PC-3 (cell line): ENCODE measurements around the gene RABIF. TPM values are rescaled to one million over a fixed set of nuclear protein-coding genes. Genes with fewer than 3 reads are reported as not detected.

Source experiments
- ATAC-seq: fragments of 200-7000 bp; cut with Tn5 transposase; 2 replicates; pipeline ENCODE4 v1.9.1; 2020; ENCODE audit warnings: mild to moderate bottlenecking, moderate library complexity
- BruUV-seq: library from RNA; stranded (reverse); fragments of 400-500 nt; replicated peaks from 2 replicates; lab custom pipeline; 2021; lab: Mats Ljungman, UMichigan
- CTCF ChIA-PET: fragments of 300-600 bp; sonication (Branson Sonifier 250); formaldehyde crosslinking; loops from one replicate; lab custom pipeline; 2022; ENCODE audit warnings: antibody characterized with exemption; lab: Charles Lee
- POLR2A ChIA-PET: fragments of 300-600 bp; sonication (Branson Sonifier 250); formaldehyde crosslinking; loops from one replicate; lab custom pipeline; 2022; ENCODE audit warnings: antibody characterized with exemption; ENCODE audit not compliant: unreplicated experiment; lab: Charles Lee
- DNase-seq: peaks from one replicate; pipeline ENCODE4 v3.0.0-alpha.2; 2015
- H2AFZ ChIP-seq: fragments of 300-600 bp; sonication (generic); 2 replicates; pipeline ENCODE4 v1.6.0; 2016; ENCODE audit warnings: antibody characterized with exemption, low read length
- H3F3A ChIP-seq: fragments of 300-600 bp; sonication (generic); one replicate; pipeline ENCODE4 v1.6.0; 2017; ENCODE audit warnings: antibody characterized with exemption, low read length, control low read depth, mild to moderate bottlenecking; ENCODE audit not compliant: unreplicated experiment
- H3K27ac ChIP-seq: fragments of 300-600 bp; sonication (generic); 2 replicates; pipeline ENCODE4 v1.5.1; 2016; ENCODE audit warnings: mild to moderate bottlenecking, low read length
- H3K27me3 ChIP-seq: fragments of 300-600 bp; sonication (generic); 2 replicates; pipeline ENCODE4 v1.6.1; 2016; ENCODE audit warnings: low read length, mixed read lengths
- H3K36me3 ChIP-seq: fragments of 300-600 bp; sonication (generic); 2 replicates; pipeline ENCODE4 v1.6.1; 2016; ENCODE audit warnings: low read depth, mixed run types, low read length, mixed read lengths
- H3K4me1 ChIP-seq: fragments of 300-600 bp; sonication (generic); 2 replicates; pipeline ENCODE4 v1.5.1; 2016; ENCODE audit warnings: low read length; ENCODE audit not compliant: insufficient read depth
- H3K4me2 ChIP-seq: fragments of 300-600 bp; sonication (generic); 2 replicates; pipeline ENCODE4 v1.6.0; 2016; ENCODE audit warnings: low read length
- H3K4me3 ChIP-seq: fragments of 300-600 bp; sonication (generic); 2 replicates; pipeline ENCODE4 v1.5.1; 2016; ENCODE audit warnings: mild to moderate bottlenecking, low read length, mixed read lengths
- H3K79me2 ChIP-seq: fragments of 300-600 bp; sonication (generic); 2 replicates; pipeline ENCODE4 v1.6.1; 2017; ENCODE audit warnings: low read length, mixed read lengths
- H3K9ac ChIP-seq: fragments of 300-600 bp; sonication (generic); 2 replicates; pipeline ENCODE4 v1.6.0; 2016; ENCODE audit warnings: mild to moderate bottlenecking, low read length
- H3K9me2 ChIP-seq: fragments of 300-600 bp; sonication (generic); replicated peaks from 2 replicates; pipeline ENCODE4 v1.6.1; 2016; ENCODE audit warnings: mixed run types, low read length, mixed read lengths
- H3K9me3 ChIP-seq: fragments of 300-600 bp; sonication (generic); 2 replicates; pipeline ENCODE4 v1.6.1; 2016; ENCODE audit warnings: low read length, mixed read lengths
- H4K20me1 ChIP-seq: fragments of 300-600 bp; sonication (generic); 2 replicates; pipeline ENCODE4 v1.6.1; 2016; ENCODE audit warnings: low read length, mixed read lengths
- EZH2 ChIP-seq: fragments of 300-600 bp; sonication (generic); IDR thresholded peaks from one replicate; pipeline ENCODE4 v1.6.1; 2017; ENCODE audit warnings: antibody characterized with exemption, mild to moderate bottlenecking, low read length; ENCODE audit not compliant: unreplicated experiment
- EZH2phosphoT487 ChIP-seq: fragments of 300-600 bp; sonication (generic); IDR thresholded peaks from 2 replicates; pipeline ENCODE4 v1.6.1; 2018; ENCODE audit warnings: mild to moderate bottlenecking, antibody characterized with exemption, low read length, borderline replicate concordance
- intact Hi-C: fragments of 100-400 bp; cut with micrococcal nuclease; formaldehyde crosslinking; loops from 2 replicates; pipeline ENCODE4 v1.9.0; 2023
- total RNA-seq: library from RNA; depleted of rRNA; stranded (reverse); fragments of >200 nt; gene quantifications from 2 replicates; pipeline ENCODE4 v1.2.3, GENCODE V29; 2014
- TF ChIP-seq, protein P1 (sequence below): fragments of 300-600 bp; sonication (generic); conservative IDR thresholded peaks from 2 replicates; pipeline ENCODE4 v1.5.1; 2017; ENCODE audit warnings: antibody characterized with exemption, low read depth, mild to moderate bottlenecking, low read length

RABIF gene
- total RNA-seq, 1 experiment from 2014 or later = 15.5 TPM

DNA sequence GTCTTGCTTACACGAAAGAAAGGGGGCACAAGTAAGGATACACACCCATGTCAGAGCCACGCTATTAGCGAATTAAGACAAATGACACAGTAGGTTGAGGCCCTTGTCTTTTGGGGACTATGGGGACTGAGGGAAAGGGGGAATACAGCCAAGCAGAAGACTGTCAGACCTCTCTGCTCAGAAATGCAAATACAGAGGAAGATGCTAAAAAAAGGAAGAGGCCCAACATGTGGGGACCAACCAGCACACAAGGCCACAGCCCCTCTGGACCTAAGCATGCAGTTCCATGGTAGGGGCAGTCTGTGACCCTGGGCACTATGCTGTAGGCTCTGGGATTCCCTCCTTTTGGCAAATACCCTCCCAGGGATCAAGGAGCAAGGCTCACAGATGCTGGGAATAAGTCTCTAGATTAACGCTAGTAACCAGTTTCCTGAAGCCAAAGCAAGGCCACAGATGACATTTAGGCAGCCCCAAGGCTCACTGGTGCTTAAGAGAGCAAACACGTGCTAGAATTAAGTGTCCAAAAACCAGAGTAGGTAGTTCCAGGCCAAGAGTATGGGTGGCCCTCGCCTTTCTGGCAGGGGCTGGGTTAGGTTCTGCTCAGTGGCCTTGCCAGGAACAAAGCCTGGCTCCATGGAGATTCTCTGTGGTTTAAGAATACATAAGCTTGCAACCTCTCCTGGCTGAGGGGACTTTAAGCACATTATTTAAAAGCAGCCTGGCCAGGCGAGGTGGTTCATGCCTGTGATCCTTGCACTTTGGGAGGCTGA is 38.2 kb downstream of the RABIF start:
- H4K20me1 ChIP-seq = no peaks in the 10 kb centered on the region
- TF ChIP-seq, protein P1, sequence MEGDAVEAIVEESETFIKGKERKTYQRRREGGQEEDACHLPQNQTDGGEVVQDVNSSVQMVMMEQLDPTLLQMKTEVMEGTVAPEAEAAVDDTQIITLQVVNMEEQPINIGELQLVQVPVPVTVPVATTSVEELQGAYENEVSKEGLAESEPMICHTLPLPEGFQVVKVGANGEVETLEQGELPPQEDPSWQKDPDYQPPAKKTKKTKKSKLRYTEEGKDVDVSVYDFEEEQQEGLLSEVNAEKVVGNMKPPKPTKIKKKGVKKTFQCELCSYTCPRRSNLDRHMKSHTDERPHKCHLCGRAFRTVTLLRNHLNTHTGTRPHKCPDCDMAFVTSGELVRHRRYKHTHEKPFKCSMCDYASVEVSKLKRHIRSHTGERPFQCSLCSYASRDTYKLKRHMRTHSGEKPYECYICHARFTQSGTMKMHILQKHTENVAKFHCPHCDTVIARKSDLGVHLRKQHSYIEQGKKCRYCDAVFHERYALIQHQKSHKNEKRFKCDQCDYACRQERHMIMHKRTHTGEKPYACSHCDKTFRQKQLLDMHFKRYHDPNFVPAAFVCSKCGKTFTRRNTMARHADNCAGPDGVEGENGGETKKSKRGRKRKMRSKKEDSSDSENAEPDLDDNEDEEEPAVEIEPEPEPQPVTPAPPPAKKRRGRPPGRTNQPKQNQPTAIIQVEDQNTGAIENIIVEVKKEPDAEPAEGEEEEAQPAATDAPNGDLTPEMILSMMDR = no peak
- no peak for TF ChIP-seq EZH2phosphoT487
- no peak for TF ChIP-seq EZH2
- no peaks in the 10 kb centered on the region for H3K9me3 ChIP-seq
- H3K4me2 ChIP-seq = no peak overlapping the region
- H3K4me1 ChIP-seq = no peaks in the 10 kb centered on the region
- POLR2A ChIA-PET = no interaction called here
- no peaks in the 10 kb centered on the region for H3F3A ChIP-seq
- DNase-seq (no peak), ATAC-seq (no peak)
- H3K27ac ChIP-seq = no peak overlapping the region
- no TSS peak for BruUV-seq
- H2AFZ ChIP-seq = no peak overlapping the region
- no peaks in the 10 kb centered on the region for H3K79me2 ChIP-seq
- CTCF ChIA-PET = interaction anchor here (0.6 kb wide), 1 partner anchor 112 kb away, joined by 3 read pairs; no protein-coding TSS in a partner anchor
- intact Hi-C loops = loop anchor here (5.0 kb wide), 2 partner anchors 78 to 98 kb away; no protein-coding TSS in a partner anchor
- no peaks in the 10 kb centered on the region for H3K9me2 ChIP-seq
- no peak overlapping the region for H3K9ac ChIP-seq
- no peak overlapping the region for H3K4me3 ChIP-seq
- no peaks in the 10 kb centered on the region for H3K27me3 ChIP-seq
- H3K36me3 ChIP-seq = no peaks in the 10 kb centered on the region

DNA sequence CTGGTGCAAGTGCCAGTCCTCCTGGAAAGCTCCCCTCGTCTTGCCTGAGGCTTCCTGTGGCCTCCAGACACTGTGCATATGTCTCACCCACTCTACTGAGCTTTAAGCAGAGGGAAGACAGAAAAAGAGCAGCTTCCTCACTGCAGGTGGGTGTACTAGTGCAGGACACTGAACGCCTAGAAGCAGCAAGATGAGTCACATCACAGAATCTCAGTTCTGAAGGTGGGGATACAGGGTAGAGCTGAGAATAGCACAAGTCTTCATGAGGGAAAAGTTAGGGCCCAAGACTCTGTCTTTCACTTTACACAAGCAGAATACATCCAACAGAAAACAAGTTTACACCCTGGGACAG is 40.8 kb downstream of the RABIF start:
- CTCF ChIA-PET = interaction anchor here (0.5 kb wide), 1 partner anchor 123 kb away, joined by 3 read pairs; no protein-coding TSS in a partner anchor
- Histone ChIP-seq H3K9me2 (no peaks in the 10 kb centered on the region), H3K9ac (no peak overlapping the region), H3K27ac (no peak overlapping the region), H3K79me2 (no peaks in the 10 kb centered on the region), H3K27me3 (no peaks in the 10 kb centered on the region), H3F3A (no peaks in the 10 kb centered on the region), H3K4me3 (no peak overlapping the region), H3K36me3 (no peaks in the 10 kb centered on the region), H2AFZ (no peak overlapping the region), H3K4me2 (no peak overlapping the region), H4K20me1 (no peaks in the 10 kb centered on the region), H3K4me1 (no peaks in the 10 kb centered on the region), H3K9me3 (no peaks in the 10 kb centered on the region)
- ATAC-seq (no peak), DNase-seq (no peak)
- no TSS peak for BruUV-seq
- POLR2A ChIA-PET = no interaction called here
- intact Hi-C loops = no loop called here
- TF ChIP-seq, protein P1 = no peak
- TF ChIP-seq EZH2phosphoT487 = no peak
- no peak for TF ChIP-seq EZH2

DNA sequence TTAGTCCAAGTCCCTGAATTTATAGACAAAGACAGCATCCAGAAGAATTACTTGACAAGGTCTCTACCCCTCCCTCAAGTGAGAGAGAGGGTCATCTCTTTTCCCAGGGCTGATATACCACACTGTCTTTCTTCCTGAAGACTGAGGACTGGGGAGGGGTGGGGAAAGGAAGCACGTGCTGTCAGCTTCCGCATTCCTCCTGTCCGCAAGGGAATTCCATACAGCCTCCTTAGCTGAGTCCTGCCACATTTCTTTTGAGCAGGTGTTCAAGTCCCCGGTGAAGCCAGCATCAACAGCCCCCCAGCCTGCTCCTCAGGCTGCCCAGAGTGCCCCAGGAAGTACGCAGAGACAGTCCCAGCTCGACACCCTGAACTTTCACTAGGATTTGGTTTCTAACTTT is 44.0 kb downstream of the RABIF start:
- H4K20me1 ChIP-seq = no peaks in the 10 kb centered on the region
- no peaks in the 10 kb centered on the region for H3K27me3 ChIP-seq
- no TSS peak for BruUV-seq
- H3K9me2 ChIP-seq = no peaks in the 10 kb centered on the region
- H3K9me3 ChIP-seq = no peaks in the 10 kb centered on the region
- H3K79me2 ChIP-seq = no peaks in the 10 kb centered on the region
- DNase-seq (no peak), ATAC-seq (no peak)
- CTCF ChIA-PET = no interaction called here
- no peak overlapping the region for H3K4me3 ChIP-seq
- POLR2A ChIA-PET = interaction anchor here (0.7 kb wide), 1 partner anchor 46 kb away, joined by 5 read pairs; no protein-coding TSS in a partner anchor
- no peaks in the 10 kb centered on the region for H3K36me3 ChIP-seq
- H3K9ac ChIP-seq = no peak overlapping the region
- no peak overlapping the region for H3K27ac ChIP-seq
- H3K4me1 ChIP-seq = no peaks in the 10 kb centered on the region
- no peak overlapping the region for H3K4me2 ChIP-seq
- H3F3A ChIP-seq = no peaks in the 10 kb centered on the region
- intact Hi-C loops = no loop called here
- H2AFZ ChIP-seq = no peak overlapping the region
- TF ChIP-seq EZH2 = no peak
- no peak for TF ChIP-seq EZH2phosphoT487
- TF ChIP-seq, protein P1 = no peak
